Measurements from ENCODE around the gene EPAS1. TPM values are rescaled to one million over a fixed set of nuclear protein-coding genes. Genes with fewer than 3 reads are reported as not detected.
A peak's percentile ranks its signal among the peaks of the same experiment; 100 is the strongest.

Gene EPAS1
- polyA plus RNA-seq, 1 of the 3 experiments (the other 2 are of a cell fraction), result 69.2 TPM

GRCh38 chr2:46349115-46349547, 51.9 kb downstream of the EPAS1 start:
- 87% methylated on average over 5 of the region's 6 CpGs for WGBS (ENCODE audit: low lambda C conversion rate)
- CTCF ChIA-PET, result interaction anchor here (1.0 to 2.2 kb wide), 5 partner anchors 8 to 540 kb away, joined by 3 to 10 read pairs (median 6); partner anchors contain the start of gene EPAS1

More at GRCh38 chr2:46349115-46349547, 51.9 kb downstream of the EPAS1 start:
- POLR2A ChIA-PET, result interaction anchor here (1.6 kb wide), 2 partner anchors 9 to 52 kb away, joined by 7 read pairs; partner anchors contain the start of gene EPAS1
- no peak for TF ChIP-seq RAD21 (IDR thresholded peaks at IDR 0.05; ENCODE audit: low read length)
- no peak for TF ChIP-seq MXI1 (IDR thresholded peaks at IDR 0.05; ENCODE audit: low read depth, low read length)
- TF ChIP-seq FOXM1 (IDR thresholded peaks at IDR 0.05; ENCODE audit: low read depth), result no peak
- no peak for TF ChIP-seq USF2 (IDR thresholded peaks at IDR 0.05; ENCODE audit: borderline replicate concordance, low read depth, low read length)
- TF ChIP-seq FOXJ3 (CRISPR knock-in tag; IDR thresholded peaks at IDR 0.05), result no peak
- TF ChIP-seq POLR2AphosphoS5 (IDR thresholded peaks at IDR 0.05; ENCODE audit: low read depth, low read length), result no peak
- TF ChIP-seq GATA2 (CRISPR knock-in tag; IDR thresholded peaks at IDR 0.05), result no peak
- no peak for TF ChIP-seq FOSL2 (IDR thresholded peaks at IDR 0.05; ENCODE audit: borderline replicate concordance, low read depth)
- TF ChIP-seq JUND (IDR thresholded peaks at IDR 0.05), result no peak
- TF ChIP-seq MEF2A (IDR thresholded peaks at IDR 0.05; ENCODE audit: borderline replicate concordance, low read depth), result no peak
- TF ChIP-seq MAX (IDR thresholded peaks at IDR 0.05; ENCODE audit: low read depth), result no peak
- TF ChIP-seq, protein P1, sequence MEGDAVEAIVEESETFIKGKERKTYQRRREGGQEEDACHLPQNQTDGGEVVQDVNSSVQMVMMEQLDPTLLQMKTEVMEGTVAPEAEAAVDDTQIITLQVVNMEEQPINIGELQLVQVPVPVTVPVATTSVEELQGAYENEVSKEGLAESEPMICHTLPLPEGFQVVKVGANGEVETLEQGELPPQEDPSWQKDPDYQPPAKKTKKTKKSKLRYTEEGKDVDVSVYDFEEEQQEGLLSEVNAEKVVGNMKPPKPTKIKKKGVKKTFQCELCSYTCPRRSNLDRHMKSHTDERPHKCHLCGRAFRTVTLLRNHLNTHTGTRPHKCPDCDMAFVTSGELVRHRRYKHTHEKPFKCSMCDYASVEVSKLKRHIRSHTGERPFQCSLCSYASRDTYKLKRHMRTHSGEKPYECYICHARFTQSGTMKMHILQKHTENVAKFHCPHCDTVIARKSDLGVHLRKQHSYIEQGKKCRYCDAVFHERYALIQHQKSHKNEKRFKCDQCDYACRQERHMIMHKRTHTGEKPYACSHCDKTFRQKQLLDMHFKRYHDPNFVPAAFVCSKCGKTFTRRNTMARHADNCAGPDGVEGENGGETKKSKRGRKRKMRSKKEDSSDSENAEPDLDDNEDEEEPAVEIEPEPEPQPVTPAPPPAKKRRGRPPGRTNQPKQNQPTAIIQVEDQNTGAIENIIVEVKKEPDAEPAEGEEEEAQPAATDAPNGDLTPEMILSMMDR (IDR thresholded peaks at IDR 0.05), result no peak
- no peak for TF ChIP-seq EP300 (IDR thresholded peaks at IDR 0.05; ENCODE audit: borderline replicate concordance in 1 of 2, low read depth in 1 of 2, low read length in 1 of 2)
- no peak for TF ChIP-seq GABPA (IDR thresholded peaks at IDR 0.05; ENCODE audit: low read depth)
- TF ChIP-seq, protein P2, sequence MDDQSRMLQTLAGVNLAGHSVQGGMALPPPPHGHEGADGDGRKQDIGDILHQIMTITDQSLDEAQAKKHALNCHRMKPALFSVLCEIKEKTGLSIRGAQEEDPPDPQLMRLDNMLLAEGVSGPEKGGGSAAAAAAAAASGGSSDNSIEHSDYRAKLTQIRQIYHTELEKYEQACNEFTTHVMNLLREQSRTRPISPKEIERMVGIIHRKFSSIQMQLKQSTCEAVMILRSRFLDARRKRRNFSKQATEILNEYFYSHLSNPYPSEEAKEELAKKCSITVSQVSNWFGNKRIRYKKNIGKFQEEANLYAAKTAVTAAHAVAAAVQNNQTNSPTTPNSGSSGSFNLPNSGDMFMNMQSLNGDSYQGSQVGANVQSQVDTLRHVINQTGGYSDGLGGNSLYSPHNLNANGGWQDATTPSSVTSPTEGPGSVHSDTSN (IDR thresholded peaks at IDR 0.05), result no peak
- no peak for TF ChIP-seq IRF3 (IDR thresholded peaks at IDR 0.05; ENCODE audit: low read depth, low read length)
- Histone ChIP-seq H3K79me2 (ENCODE audit: insufficient read depth) (peaks cover 32% of the 10 kb centered on the region), H3F3A (replicated peaks; ENCODE audit: insufficient read depth) (no peaks in the 10 kb centered on the region), H3K4me3 (ENCODE audit: low read depth in 2 of 2, low read length in 1 of 2) (no peak overlapping the region), H3K36me3 (replicated peaks in 1 of 2; ENCODE audit: control insufficient read depth in 1 of 2, insufficient read depth in 2 of 2, low read length in 1 of 2) (peaks cover 29 to 67% of the 10 kb centered on the region in 2 experiments), H3K9ac (no peak overlapping the region), H3K4me1 (ENCODE audit: control insufficient read depth in 1 of 2, insufficient read depth in 2 of 2, low read depth in 1 of 2, low read length in 1 of 2) (peaks cover 0 to 81% of the 10 kb centered on the region in 2 experiments; a peak in 2 of 4 replicates), H3K4me2 (no peak overlapping the region), H3K9me3 (no peaks in the 10 kb centered on the region), H3K27me3 (ENCODE audit: insufficient read depth) (no peaks in the 10 kb centered on the region), H2AFZ (ENCODE audit: low read depth) (no peak overlapping the region), H3K9me2 (no peaks in the 10 kb centered on the region), H4K20me1 (ENCODE audit: insufficient read depth) (peaks cover 8% of the 10 kb centered on the region; the same call in 1 of the 2 replicates), H3K27ac (ENCODE audit: low read depth in 2 of 2, low read length in 1 of 2) (peak overlapping the region in 1 of 2 experiments; percentile 90; a peak in 2 of 4 replicates)
- DNase-seq, result no peak
